HepG2 (cell line): ENCODE measurements around the gene DENND4B. TPM values are rescaled to one million over a fixed set of nuclear protein-coding genes. Genes with fewer than 3 reads are reported as not detected.

ENCODE experiments used
- ATAC-seq: fragments of 200-7000 bp; cut with Tn5 transposase; 3 replicates; pipeline ENCODE4 v1.9.1; 2020; ENCODE audit warnings: mild to moderate bottlenecking, moderate library complexity
- BruUV-seq: library from RNA; stranded (reverse); fragments of 400-500 nt; replicated peaks from 2 replicates; lab custom pipeline; 2021; lab: Mats Ljungman, UMichigan
- CTCF ChIA-PET: fragments of 300-600 bp; formaldehyde crosslinking; extraction: SDS; loops from one replicate; lab custom pipeline; 2021; ENCODE audit warnings: low total read pairs, inconsistent platforms, low intra/inter-chr PET ratio; lab: Yijun Ruan, JAX
- POLR2A ChIA-PET: fragments of 350-600 bp; sonication (Branson Sonifier 250); formaldehyde crosslinking; loops from one replicate; lab custom pipeline; 2020; ENCODE audit warnings: antibody characterized with exemption, inconsistent platforms; lab: Yijun Ruan, JAX
- DNase-seq: peaks from one replicate; pipeline ENCODE4 v3.0.0-alpha.2; 2015; ENCODE audit warnings: low spot score
- FAIRE-seq: peaks from 3 replicates; lab custom pipeline; 2011; peaks lifted over from hg19 to GRCh38; lab: Jason Lieb, UNC
- H2AFZ ChIP-seq: one replicate; pipeline ENCODE4 v1.6.1; 2011; ENCODE audit warnings: low read length, inconsistent platforms
- H3K27ac ChIP-seq: fragments of 300-600 bp; 3 replicates; pipeline ENCODE4 v1.8.0; 2011; ENCODE audit warnings: mixed run types, mild to moderate bottlenecking, mixed read lengths, low read length, inconsistent platforms; ENCODE audit not compliant: insufficient read depth; ENCODE audit errors: extremely low read length
- H3K27me3 ChIP-seq, 2 experiments: fragments of 200-600 bp in 1 of 2; 2 replicates in 1 of 2; 3 replicates in 1 of 2; pipeline versions ENCODE4 v1.6.0 to v1.8.0; 2011; ENCODE audit warnings: low read length in 2 of 2, mild to moderate bottlenecking in 2 of 2, moderate library complexity in 2 of 2, inconsistent platforms in 1 of 2; ENCODE audit not compliant: insufficient read depth in 2 of 2, control insufficient read depth in 1 of 2
- H3K36me3 ChIP-seq, 2 experiments: fragments of 200-600 bp in 1 of 2; replicated peaks in 1 of 2; 2 replicates in 1 of 2; 3 replicates in 1 of 2; pipeline versions ENCODE4 v1.5.1 to v1.8.0; 2011; ENCODE audit warnings: low read length in 2 of 2, inconsistent platforms in 1 of 2; ENCODE audit not compliant: insufficient read depth in 2 of 2, control insufficient read depth in 1 of 2
- H3K4me1 ChIP-seq: 2 replicates; pipeline ENCODE4 v1.5.1; 2012; ENCODE audit warnings: low read length, inconsistent platforms; ENCODE audit not compliant: insufficient read depth
- H3K4me2 ChIP-seq: 2 replicates; pipeline ENCODE4 v1.6.0; 2011; ENCODE audit warnings: low read depth, low read length, inconsistent platforms
- H3K4me3 ChIP-seq, 3 experiments: fragments of 200-600 bp in 1 of 3; sonication (generic), shearing (Covaris generic) in 1 of 3; replicated peaks in 1 of 3; 2 replicates each; pipeline ENCODE4 v1.5.1; 2011 to 2016; ENCODE audit warnings: low read length in 3 of 3, inconsistent platforms in 2 of 3, low read depth in 2 of 3, mild to moderate bottlenecking in 2 of 3, control low read depth in 1 of 3, mixed read lengths in 1 of 3; ENCODE audit not compliant: insufficient read depth in 1 of 3
- H3K79me2 ChIP-seq: one replicate; pipeline ENCODE4 v1.6.1; 2011; ENCODE audit warnings: low read length, inconsistent platforms; ENCODE audit not compliant: insufficient read depth
- H3K9ac ChIP-seq: 2 replicates; pipeline ENCODE4 v1.6.0; 2011; ENCODE audit warnings: mild to moderate bottlenecking, low read depth, low read length, inconsistent platforms; ENCODE audit not compliant: insufficient read depth
- H3K9me3 ChIP-seq: 2 replicates; pipeline ENCODE4 v1.5.1; 2012; ENCODE audit warnings: mild to moderate bottlenecking, low read length
- H4K20me1 ChIP-seq: 2 replicates; pipeline ENCODE4 v1.6.0; 2011; ENCODE audit warnings: inconsistent platforms, mild to moderate bottlenecking, low read length, moderate library complexity; ENCODE audit not compliant: insufficient read depth
- ARID2 ChIP-seq: sonication (generic); formaldehyde crosslinking; IDR thresholded peaks from 2 replicates; pipeline ENCODE4 v1.8.1; 2022; ENCODE audit warnings: mild to moderate bottlenecking, missing genetic modification reagents, borderline replicate concordance
- ATF1 ChIP-seq: IDR thresholded peaks from 2 replicates; pipeline ENCODE4 v1.6.1; 2016; ENCODE audit warnings: mild to moderate bottlenecking, control low read depth
- CBX5 ChIP-seq: sonication (generic); formaldehyde crosslinking; IDR thresholded peaks from 2 replicates; pipeline ENCODE4 v1.4.0; 2020; ENCODE audit warnings: missing genetic modification reagents, borderline replicate concordance
- CHCHD3 ChIP-seq: sonication (generic); formaldehyde crosslinking; IDR thresholded peaks from 2 replicates; pipeline ENCODE4 v1.8.0; 2022; ENCODE audit warnings: mild to moderate bottlenecking, missing genetic modification reagents, moderate library complexity
- ELF3 ChIP-seq: IDR thresholded peaks from 2 replicates; pipeline ENCODE4 v1.6.1; 2016; ENCODE audit warnings: missing genetic modification reagents, missing compliant biosample characterization
- FOXC1 ChIP-seq: sonication (generic); formaldehyde crosslinking; IDR thresholded peaks from 2 replicates; pipeline ENCODE4 v1.8.0; 2022; ENCODE audit warnings: mild to moderate bottlenecking, missing genetic modification reagents, borderline replicate concordance
- GABPB1 ChIP-seq: IDR thresholded peaks from 2 replicates; pipeline ENCODE4 v1.6.1; 2016; ENCODE audit warnings: mild to moderate bottlenecking, missing genetic modification reagents, moderate library complexity, missing compliant biosample characterization
- MIER3 ChIP-seq: IDR thresholded peaks from 2 replicates; pipeline ENCODE4 v1.6.1; 2016; ENCODE audit warnings: missing compliant biosample characterization, borderline replicate concordance
- MTA3 ChIP-seq: sonication (generic); formaldehyde crosslinking; IDR thresholded peaks from 2 replicates; pipeline ENCODE4 v1.4.0; 2020; ENCODE audit warnings: missing genetic modification reagents
- PRDM10 ChIP-seq: sonication (generic); formaldehyde crosslinking; IDR thresholded peaks from 2 replicates; pipeline ENCODE4 v1.4.0; 2020; ENCODE audit warnings: low read depth, missing genetic modification reagents
- SMAD1 ChIP-seq: sonication (generic); formaldehyde crosslinking; IDR thresholded peaks from 2 replicates; pipeline ENCODE4 v1.4.0; 2020; ENCODE audit warnings: missing genetic modification reagents, low read depth, mild to moderate bottlenecking, borderline replicate concordance
- SNRNP70 ChIP-seq: fragments of 200-400 bp; formaldehyde crosslinking; IDR thresholded peaks from 2 replicates; pipeline ENCODE4 v1.6.1; 2017; ENCODE audit warnings: mild to moderate bottlenecking, low read depth, low read length, moderate library complexity
- SP1 ChIP-seq, 2 experiments: fragments of 450-650 bp in 1 of 2; sonication (generic) in 1 of 2; formaldehyde crosslinking in 1 of 2; IDR thresholded peaks; 2 replicates each; pipeline versions ENCODE4 v1.4.0 to v1.6.1; 2016 to 2020; ENCODE audit warnings: missing genetic modification reagents in 1 of 2
- SRSF1 ChIP-seq: fragments of 200-400 bp; formaldehyde crosslinking; optimal IDR thresholded peaks from 2 replicates; pipeline ENCODE3; 2017; ENCODE audit warnings: mild to moderate bottlenecking, low read depth, low read length, moderate library complexity
- TOPORS ChIP-seq: sonication (generic); formaldehyde crosslinking; IDR thresholded peaks from 2 replicates; pipeline ENCODE4 v1.8.0; 2023; ENCODE audit warnings: mild to moderate bottlenecking, missing genetic modification reagents
- XRCC5 ChIP-seq: fragments of 200-400 bp; formaldehyde crosslinking; optimal IDR thresholded peaks from 2 replicates; pipeline ENCODE3; 2017; ENCODE audit warnings: mild to moderate bottlenecking, low read length
- YEATS4 ChIP-seq: sonication (generic); formaldehyde crosslinking; IDR thresholded peaks from 2 replicates; pipeline ENCODE4 v1.4.0; 2020; ENCODE audit warnings: missing genetic modification reagents, borderline replicate concordance
- ZFP36L1 ChIP-seq: sonication (generic); formaldehyde crosslinking; IDR thresholded peaks from 2 replicates; pipeline ENCODE4 v1.8.0; 2022; ENCODE audit warnings: mild to moderate bottlenecking, missing genetic modification reagents, moderate library complexity
- ZNF205 ChIP-seq: IDR thresholded peaks from 2 replicates; pipeline ENCODE4 v1.6.1; 2018; ENCODE audit warnings: missing biosample characterization, missing genetic modification reagents
- ZNF264 ChIP-seq: sonication (generic); formaldehyde crosslinking; IDR thresholded peaks from 2 replicates; pipeline ENCODE4 v1.4.0; 2020; ENCODE audit warnings: missing genetic modification reagents
- ZNF331 ChIP-seq: sonication (generic); formaldehyde crosslinking; IDR thresholded peaks from 2 replicates; pipeline ENCODE4 v1.4.0; 2020; ENCODE audit warnings: missing genetic modification reagents
- ZNF615 ChIP-seq: sonication (generic); formaldehyde crosslinking; IDR thresholded peaks from 2 replicates; pipeline ENCODE4 v1.5.0; 2020; ENCODE audit warnings: mild to moderate bottlenecking, missing genetic modification reagents, borderline replicate concordance
- WGBS: methylation state at CpG from one replicate; pipeline ENCODE4 v1.1.6; 2017; ENCODE audit warnings: low lambda C conversion rate; 5-methylcytosine and 5-hydroxymethylcytosine counted together
- in situ Hi-C: cut with HindIII; loops from 2 replicates; pipeline ENCODE4 v1.10.0; 2017; ENCODE audit warnings: low pct_unique_long_range_greater_than_20kb; ENCODE audit not compliant: extremely low pct_ligation_motif_present
- intact Hi-C: fragments of 100-400 bp; cut with micrococcal nuclease; formaldehyde crosslinking; loops from one replicate; pipeline ENCODE4 v1.10.0; 2022; ENCODE audit not compliant: unreplicated experiment
- polyA plus RNA-seq, 8 experiments: library from polyadenylated mRNA; depleted of rRNA in 3 of 8; stranded (reverse) in 7 of 8; unstranded in 1 of 8; fragments of >200 nt; fragmentation: Illumina TruSeq in 4 of 8; extraction: Trizol in 4 of 8; gene quantifications; 2 replicates each; pipeline versions ENCODE4 v1.2.1 to v1.2.3, GENCODE V29; 2011 to 2016; ENCODE audit warnings: low read depth in 4 of 8, missing spikeins in 1 of 8, mixed read lengths in 1 of 8; ENCODE audit not compliant: insufficient read depth in 1 of 8
- total RNA-seq, 5 experiments: library from RNA; depleted of rRNA; stranded (reverse); fragments of >200 nt; fragmentation: Illumina TruSeq; extraction: Trizol; gene quantifications; 2 replicates each; pipeline ENCODE4 v1.2.3, GENCODE V29; 2016; ENCODE audit warnings: low read depth in 1 of 5
- TF ChIP-seq, protein P1 (sequence below): sonication (generic); formaldehyde crosslinking; IDR thresholded peaks from 2 replicates; pipeline ENCODE4 v1.5.0; 2020; ENCODE audit warnings: missing genetic modification reagents, mild to moderate bottlenecking, borderline replicate concordance

Gene DENND4B
- total and polyA plus RNA-seq, 2 of the 13 experiments (the other 11 are each of a cell fraction or from before 2014, with no cell fraction given), result 15.1 to 20.3 TPM

DNA sequence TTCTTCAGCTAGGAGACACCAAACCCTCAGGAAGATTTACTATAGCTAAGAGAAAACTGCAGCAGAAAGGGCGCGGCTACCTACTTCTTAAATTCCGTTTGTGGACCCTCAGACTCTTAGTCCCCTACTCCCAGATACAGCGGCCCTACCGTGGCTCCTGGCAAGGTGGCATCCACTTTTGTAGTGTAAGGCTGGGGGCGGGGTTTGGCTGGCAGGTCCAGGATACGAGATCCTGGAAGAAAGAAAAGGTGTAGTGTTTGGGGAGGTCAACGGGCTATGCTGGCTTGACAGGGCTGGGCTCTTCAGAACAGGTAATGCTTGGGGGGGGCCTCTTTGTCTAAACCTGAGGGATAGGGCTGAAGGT lies 21.5 kb upstream of the DENND4B start:
- intact Hi-C loops (loop anchor here (5.0 kb wide), 1 partner anchor 171 kb away; no protein-coding TSS in a partner anchor), in situ Hi-C loops (no loop called here)
- BruUV-seq, result no TSS peak
- CTCF ChIA-PET, result no interaction called here
- H3K4me1 ChIP-seq, result peaks cover 29% of the 10 kb centered on the region
- no peaks in the 10 kb centered on the region for H4K20me1 ChIP-seq
- 4% methylated on average over 8 of the region's 8 CpGs for WGBS
- H3K27me3 ChIP-seq, result no peaks in the 10 kb centered on the region; a peak in 1 of 5 replicates
- no peak for FAIRE-seq
- no peaks in the 10 kb centered on the region for H3K9me3 ChIP-seq
- no peaks in the 10 kb centered on the region for H3K36me3 ChIP-seq
- peak overlapping the region; percentile 83 for H3K27ac ChIP-seq
- H3K9ac ChIP-seq, result peak overlapping the region; percentile 75
- POLR2A ChIA-PET, result interaction anchor here (0.9 to 10.0 kb wide), 14 partner anchors 9 to 252 kb away, joined by 3 to 209 read pairs (median 6); partner anchors contain the start of genes CRTC2, DENND4B, GATAD2B and INTS3
- ATAC-seq, result no peak
- no peak overlapping the region for H2AFZ ChIP-seq
- no peak for DNase-seq
- peak overlapping the region; percentile 62 to 82 (median 72) for H3K4me3 ChIP-seq
- peak overlapping the region; percentile 98 for H3K4me2 ChIP-seq
- peaks cover 9% of the 10 kb centered on the region for H3K79me2 ChIP-seq
- TF ChIP-seq ZNF264 (CRISPR knock-in tag) (0 out of 2 replicates have a peak, but pooled peaks have one; percentile 11), ZNF205 (no peak), SMAD1 (no peak), MTA3 (CRISPR knock-in tag) (no peak), ZNF331 (0 out of 2 replicates have a peak, but pooled peaks have one; percentile 3), SRSF1 (no peak), CHCHD3 (no peak), SP1 (IDR thresholded peaks at IDR 0.05) (no peak), SP1 (CRISPR knock-in tag; IDR thresholded peaks at IDR 0.05) (no peak), ARID2 (CRISPR knock-in tag) (0 out of 2 replicates have a peak, but pooled peaks have one; percentile 1), TOPORS (CRISPR knock-in tag) (0 out of 2 replicates have a peak, but pooled peaks have one; percentile 7), ZFP36L1 (CRISPR knock-in tag) (0 out of 2 replicates have a peak, but pooled peaks have one; percentile 18), ELF3 (CRISPR knock-in tag) (no peak), XRCC5 (peak; percentile 7), ATF1 (CRISPR knock-in tag) (peak; percentile 21), YEATS4 (CRISPR knock-in tag) (no peak), SNRNP70 (no peak), ZNF615 (CRISPR knock-in tag) (no peak), CBX5 (CRISPR knock-in tag) (no peak), PRDM10 (CRISPR knock-in tag) (0 out of 2 replicates have a peak, but pooled peaks have one; percentile 1), GABPB1 (CRISPR knock-in tag) (no peak), MIER3 (CRISPR knock-in tag) (no peak), FOXC1 (CRISPR knock-in tag) (0 out of 2 replicates have a peak, but pooled peaks have one; percentile 6)
- TF ChIP-seq, protein P1, sequence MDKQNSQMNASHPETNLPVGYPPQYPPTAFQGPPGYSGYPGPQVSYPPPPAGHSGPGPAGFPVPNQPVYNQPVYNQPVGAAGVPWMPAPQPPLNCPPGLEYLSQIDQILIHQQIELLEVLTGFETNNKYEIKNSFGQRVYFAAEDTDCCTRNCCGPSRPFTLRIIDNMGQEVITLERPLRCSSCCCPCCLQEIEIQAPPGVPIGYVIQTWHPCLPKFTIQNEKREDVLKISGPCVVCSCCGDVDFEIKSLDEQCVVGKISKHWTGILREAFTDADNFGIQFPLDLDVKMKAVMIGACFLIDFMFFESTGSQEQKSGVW (CRISPR knock-in tag), result no peak
